Fibroblast of pulmonary artery (primary cell): ENCODE measurements around the gene IFNA17.

ENCODE experiments used
- DNase-seq: peaks from one replicate; pipeline ENCODE4 v3.0.0-alpha.2; 2010; ENCODE audit warnings: low read depth
- H3K4me3 ChIP-seq: replicated peaks from 2 replicates; pipeline ENCODE4 v1.5.1; 2011; ENCODE audit warnings: low read depth, mild to moderate bottlenecking, control low read depth, low read length, moderate library complexity
- CTCF ChIP-seq: IDR thresholded peaks from 2 replicates; pipeline ENCODE4 v1.5.1; 2011; ENCODE audit warnings: mild to moderate bottlenecking, control low read depth, low read length, inconsistent platforms; ENCODE audit errors: missing control alignments

The IFNA17 gene

GRCh38 chr9:21228122-21228521 lies at the start of gene IFNA17:
Gene IFNA17, minus strand, starts transcription at chr9:21228222. Its CDS starts 49 bp downstream, at chr9:21228173.
- no peak for TF ChIP-seq CTCF
- no peak for DNase-seq
- no peak within 1 kb of the TSS for H3K4me3 ChIP-seq

- no peak overlapping the region for H3K4me3 ChIP-seq
- DNase-seq = no peak
- no peak for TF ChIP-seq CTCF
Measured at GRCh38 chr9:21268347-21268657, 40.3 kb upstream of the IFNA17 start.

GRCh38 chr9:21267485-21268346 lies 39.7 kb upstream of the IFNA17 start:
- H3K4me3 ChIP-seq = no peak overlapping the region
- no peak for DNase-seq
- no peak for TF ChIP-seq CTCF

GRCh38 chr9:21266733-21267484 lies 38.9 kb upstream of the IFNA17 start:
- DNase-seq = no peak
- no peak for TF ChIP-seq CTCF
- no peak overlapping the region for H3K4me3 ChIP-seq

GRCh38 chr9:21265421-21266189 lies 37.6 kb upstream of the IFNA17 start:
- no peak for DNase-seq

More at GRCh38 chr9:21265421-21266189, 37.6 kb upstream of the IFNA17 start:
- H3K4me3 ChIP-seq = no peak overlapping the region
- TF ChIP-seq CTCF = no peak
